Fibroblast of the conjunctiva (primary cell): Measurements from ENCODE around the gene CD2BP2.
A peak's percentile ranks its signal among the peaks of the same experiment; 100 is the strongest.
"Not testable (repeated sequence)": the region's sequence is repeated elsewhere in the genome, so short reads cannot be mapped to it uniquely, and the experiment has no call there.

Experiments
- DNase-seq: peaks from one replicate; pipeline ENCODE4 v3.0.0-alpha.2; 2010; ENCODE audit warnings: low read depth

Gene CD2BP2

DNA sequence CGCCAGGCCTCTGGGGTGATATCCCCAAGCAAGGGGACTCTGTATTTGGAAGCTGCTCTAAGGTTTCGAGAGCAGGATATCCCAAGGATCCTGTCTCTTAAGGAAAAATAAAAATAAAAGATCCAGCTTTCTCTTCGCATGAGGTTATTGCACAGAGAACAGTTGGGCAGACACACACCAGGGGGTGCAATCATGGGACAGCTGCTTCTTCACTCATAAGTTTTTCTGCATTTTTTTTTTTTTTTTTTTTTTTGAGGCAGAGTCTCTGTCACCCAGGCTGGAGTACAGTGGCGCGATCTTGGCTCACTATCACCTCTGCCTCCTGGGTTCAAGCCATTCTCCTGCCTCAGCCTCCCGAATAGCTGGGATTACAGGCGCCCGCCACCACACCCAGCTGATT, 13.1 kb downstream of the CD2BP2 start:
- not testable (repeated sequence) for DNase-seq

DNA sequence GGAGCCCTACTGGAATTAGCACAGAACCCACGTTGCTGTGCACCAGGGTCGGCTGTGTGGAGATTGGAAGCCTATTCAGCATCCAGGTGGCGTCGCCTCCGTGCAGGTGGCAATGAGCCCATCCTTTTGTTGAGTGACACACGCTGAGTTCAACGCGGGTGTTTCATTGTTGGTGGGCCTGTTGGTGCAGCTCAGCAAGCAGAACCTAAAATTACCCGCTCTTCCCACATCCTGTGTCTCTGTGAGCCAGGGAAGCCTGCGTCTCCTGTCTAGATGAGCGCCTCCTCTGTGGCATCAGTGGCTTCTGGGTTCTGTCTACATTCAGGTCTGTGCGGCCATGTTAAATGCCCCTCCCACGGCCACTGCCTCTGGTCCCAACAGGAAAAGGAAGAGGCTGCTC, 14.5 kb downstream of the CD2BP2 start:
- DNase-seq, result no peak

DNA sequence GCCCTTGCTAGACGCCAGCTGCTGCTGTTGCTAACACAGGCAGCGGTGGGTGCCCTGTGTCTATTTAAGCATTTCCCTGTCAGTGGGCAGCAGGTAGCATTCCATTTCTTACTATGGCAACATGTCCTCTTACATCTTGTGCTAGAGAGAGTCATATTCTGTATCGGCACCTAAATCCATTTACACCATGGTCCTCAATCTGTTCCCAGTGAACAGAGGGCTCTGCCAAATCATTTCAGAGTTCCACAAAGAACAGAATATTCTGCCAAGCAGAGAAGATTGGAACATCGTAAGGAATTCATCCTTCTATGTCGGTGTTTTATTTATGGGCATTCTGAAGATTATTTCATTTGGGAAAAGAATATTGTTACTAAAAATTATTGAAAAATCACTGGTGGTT, 16.4 kb downstream of the CD2BP2 start:
- not testable (repeated sequence) for DNase-seq

DNA sequence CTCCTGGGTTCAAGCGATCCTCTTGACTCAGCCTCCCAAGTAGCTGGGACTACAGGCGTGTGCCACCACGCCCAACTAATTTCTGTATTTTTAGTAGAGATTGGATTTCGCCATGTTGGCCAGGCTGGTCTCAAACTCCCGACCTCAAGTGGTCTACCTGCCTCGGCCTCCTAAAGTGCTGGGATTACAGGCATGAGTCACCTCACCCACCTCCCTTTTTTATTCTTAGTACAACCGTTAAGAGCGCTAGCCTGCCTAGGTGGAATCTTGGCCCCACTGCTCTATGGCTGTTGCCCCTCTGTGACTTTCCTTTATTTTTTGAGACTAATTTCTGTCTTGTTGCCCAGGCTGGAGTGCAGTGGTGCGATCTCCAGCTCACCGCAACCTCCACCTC, 17.1 kb downstream of the CD2BP2 start:
- not testable (repeated sequence) for DNase-seq

DNA sequence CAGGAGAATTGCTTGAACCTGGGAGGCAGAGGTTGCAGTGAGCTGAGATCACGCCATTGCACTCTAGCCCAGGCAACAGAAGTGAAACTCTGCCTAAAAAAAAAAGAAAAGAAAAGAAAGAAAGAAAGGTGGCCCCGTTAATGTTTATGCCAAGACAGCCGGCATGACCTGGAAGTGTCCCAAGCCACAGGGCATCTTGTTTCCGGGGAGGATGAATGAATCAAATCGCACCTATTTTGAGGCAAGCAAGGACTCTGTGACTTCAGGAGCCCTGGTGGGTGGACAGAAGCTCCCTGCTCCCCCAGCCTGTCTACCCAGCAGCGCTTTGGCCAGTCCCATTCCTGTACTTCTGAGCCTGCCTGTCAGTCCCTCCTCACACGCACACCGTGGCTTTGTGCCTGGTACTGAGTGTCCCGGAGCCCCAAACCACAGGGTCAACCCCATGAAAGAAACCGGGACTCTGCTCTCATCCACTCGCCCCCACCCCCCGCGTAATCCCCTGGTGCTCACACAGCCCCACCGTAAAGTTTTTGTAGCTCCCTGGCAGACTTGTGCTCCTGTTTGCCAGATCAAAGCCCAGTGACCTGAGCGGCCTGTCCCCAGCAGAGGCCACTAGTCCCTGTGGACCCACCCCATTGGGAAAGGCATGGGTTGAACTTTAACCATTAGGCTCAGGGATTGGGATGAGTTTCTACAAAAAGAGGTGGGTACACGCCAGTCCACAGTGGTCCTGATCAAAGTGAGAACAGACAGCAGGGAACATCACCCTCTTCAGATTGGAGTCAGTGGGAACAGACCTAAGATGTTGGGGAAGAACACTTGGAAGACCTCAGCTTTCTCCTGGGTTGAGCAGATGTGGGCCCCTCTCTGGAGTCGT, 19.3 kb downstream of the CD2BP2 start:
- DNase-seq, result no peak

DNA sequence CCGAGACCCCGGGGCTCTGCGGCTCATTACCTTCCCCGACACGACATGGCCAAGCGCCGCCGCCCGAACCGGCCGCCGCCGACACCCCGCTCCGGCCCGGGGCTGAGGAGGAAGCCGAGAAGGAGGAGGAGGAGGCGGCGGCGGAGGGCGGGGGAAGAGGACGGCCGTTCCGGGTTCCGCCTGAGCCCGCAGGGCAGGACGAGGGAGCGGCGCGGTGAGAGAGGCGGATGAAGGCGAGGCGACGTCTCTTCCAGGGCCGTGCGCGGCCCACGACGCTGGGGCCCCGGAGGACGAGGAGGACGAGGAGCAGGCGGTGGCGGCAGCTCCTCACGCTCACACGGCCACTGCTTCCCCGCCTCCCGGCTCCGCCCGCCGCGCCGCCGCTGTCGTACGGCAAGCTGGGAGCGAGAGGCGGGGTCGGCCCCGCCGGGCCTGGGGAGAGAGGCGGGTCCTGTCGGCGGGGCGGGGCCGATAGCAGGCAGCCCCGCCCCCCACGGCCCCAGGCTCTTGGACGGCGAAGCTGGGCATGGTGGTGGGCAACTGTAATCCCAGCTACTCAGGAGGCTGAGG, 20.0 kb downstream of the CD2BP2 start:
- peak; percentile 38 for DNase-seq

DNA sequence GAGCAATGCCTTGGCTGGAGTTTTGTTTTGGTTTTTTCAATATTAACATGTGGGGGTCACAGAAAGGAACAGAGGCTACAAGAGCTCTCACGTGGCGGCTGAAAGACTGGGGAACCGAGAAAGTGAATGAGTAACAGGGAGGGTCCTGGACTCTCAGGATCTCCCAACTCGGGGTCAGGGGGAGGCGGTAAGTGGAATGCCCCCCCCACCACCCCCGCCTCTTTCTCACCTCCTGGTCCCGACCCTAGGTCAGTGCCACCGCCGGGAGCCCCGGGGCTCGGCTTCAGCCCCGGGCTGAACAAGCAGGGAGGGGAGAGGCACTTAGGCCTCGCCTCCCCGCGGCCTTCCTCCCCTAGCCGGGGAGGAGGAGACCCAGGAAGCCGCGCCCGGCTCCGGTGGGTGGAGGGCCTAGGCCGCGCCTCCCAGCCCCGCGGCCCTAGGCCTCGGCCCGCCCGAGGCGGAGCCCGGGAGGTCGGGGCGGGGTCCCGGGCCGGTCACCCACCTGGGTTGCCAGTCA, 20.6 kb downstream of the CD2BP2 start:
- peak; percentile 39 for DNase-seq

DNA sequence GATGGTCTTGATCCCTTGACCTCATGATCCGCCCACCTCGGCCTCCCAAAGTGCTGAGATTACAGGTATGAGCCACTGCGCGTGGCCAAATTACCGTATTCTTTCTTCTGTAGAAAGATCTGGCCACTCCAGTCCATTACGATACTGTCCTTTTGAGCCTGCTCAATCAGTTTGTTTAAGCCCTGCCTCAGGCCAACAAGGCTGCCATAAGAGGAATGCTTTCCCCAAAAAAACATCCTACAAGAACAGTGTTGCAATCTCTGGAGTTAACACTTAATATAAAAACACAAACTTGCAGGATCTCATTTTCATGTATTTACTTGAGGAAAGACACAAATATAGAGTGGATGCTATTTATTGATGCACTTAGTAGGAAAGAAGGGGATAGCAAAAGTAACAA, 30.9 kb downstream of the CD2BP2 start:
- not testable (repeated sequence) for DNase-seq

DNA sequence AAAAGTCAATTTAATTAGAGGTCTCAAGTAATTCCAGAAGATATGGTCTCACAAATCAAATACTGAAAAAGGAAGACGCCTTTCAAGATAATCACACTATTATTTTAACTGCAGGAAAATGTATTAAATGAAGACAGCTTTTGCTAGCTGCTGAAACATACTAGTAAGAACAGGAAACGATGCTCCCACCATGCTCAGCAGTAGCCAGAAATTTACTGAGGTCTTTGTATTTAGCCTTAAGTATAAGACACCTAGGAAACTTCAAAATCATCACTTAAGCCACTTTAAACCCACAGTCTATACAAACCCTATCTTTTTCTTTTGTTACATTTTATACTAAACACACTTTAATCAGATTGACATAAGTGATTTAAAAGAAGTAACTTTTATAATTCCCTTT, 36.5 kb downstream of the CD2BP2 start:
- not testable (repeated sequence) for DNase-seq

DNA sequence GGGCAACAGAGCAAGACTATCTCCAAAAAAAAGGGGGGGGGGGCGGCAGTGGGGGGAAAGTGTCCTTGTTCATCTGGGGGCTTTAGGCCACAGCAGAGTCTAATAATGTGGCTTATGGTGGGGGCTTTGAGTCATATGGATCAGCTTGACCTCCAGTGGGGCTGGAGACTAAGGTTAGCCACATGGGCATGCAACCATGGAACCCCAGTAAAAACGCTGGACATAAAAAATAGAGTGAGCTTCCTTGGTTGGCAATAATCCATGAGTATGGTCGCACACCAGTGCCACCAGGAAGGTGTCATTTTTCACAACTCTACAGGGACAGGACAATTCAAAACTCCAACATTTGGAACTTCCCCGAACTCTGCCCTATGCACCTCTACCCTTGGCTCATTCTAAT, 44.2 kb downstream of the CD2BP2 start:
- not testable (repeated sequence) for DNase-seq

DNA sequence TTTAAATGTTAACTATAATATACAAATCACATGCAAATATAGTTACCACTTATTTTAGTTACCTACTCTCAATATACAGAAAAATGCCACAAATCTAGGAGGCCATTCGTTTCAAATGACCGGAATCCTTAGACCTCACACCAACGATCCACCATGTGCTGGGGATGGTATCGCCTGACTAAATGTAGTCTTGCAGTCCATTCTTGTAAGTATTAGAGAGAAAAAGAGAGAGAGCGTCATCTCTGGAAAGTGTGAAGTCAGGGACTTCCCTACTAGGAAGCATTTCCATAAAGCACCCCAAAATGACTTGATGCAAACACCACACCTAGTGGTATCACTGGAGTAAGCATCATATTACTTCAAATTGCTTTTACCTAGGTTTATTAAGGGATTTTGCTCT, 45.9 kb downstream of the CD2BP2 start:
- not testable (repeated sequence) for DNase-seq
